K562 (cell line): ENCODE results near the gene SCFD1.

ENCODE experiments used
- CBX2 ChIP-seq: fragments of 200-600 bp; sonication (generic); IDR thresholded peaks from one replicate; pipeline ENCODE4 v1.6.1; 2012; ENCODE audit warnings: mild to moderate bottlenecking, low read length, inconsistent platforms; ENCODE audit not compliant: insufficient read depth, poor library complexity, severe bottlenecking
- TEAD4 ChIP-seq, 2 experiments: sonication (generic) in 1 of 2; formaldehyde crosslinking in 1 of 2; IDR thresholded peaks; 2 replicates each; pipeline versions ENCODE4 v1.6.1 to v1.8.0; 2012 to 2022; ENCODE audit warnings: borderline replicate concordance in 1 of 2, inconsistent platforms in 1 of 2, low read length in 1 of 2, mild to moderate bottlenecking in 1 of 2, missing genetic modification reagents in 1 of 2
- TF ChIP-seq, protein P1 (sequence below), 3 experiments: IDR thresholded peaks in 2 of 3; conservative IDR thresholded peaks in 1 of 3; 2 replicates each; pipeline ENCODE4 v1.5.1; 2011 to 2012; ENCODE audit warnings: low read length in 3 of 3, mild to moderate bottlenecking in 3 of 3, control low read depth in 2 of 3, improper control_type of control experiment in 1 of 3, inconsistent platforms in 1 of 3, low read depth in 1 of 3, mixed read lengths in 1 of 3, moderate library complexity in 1 of 3; ENCODE audit not compliant: insufficient read depth in 2 of 3

DNA sequence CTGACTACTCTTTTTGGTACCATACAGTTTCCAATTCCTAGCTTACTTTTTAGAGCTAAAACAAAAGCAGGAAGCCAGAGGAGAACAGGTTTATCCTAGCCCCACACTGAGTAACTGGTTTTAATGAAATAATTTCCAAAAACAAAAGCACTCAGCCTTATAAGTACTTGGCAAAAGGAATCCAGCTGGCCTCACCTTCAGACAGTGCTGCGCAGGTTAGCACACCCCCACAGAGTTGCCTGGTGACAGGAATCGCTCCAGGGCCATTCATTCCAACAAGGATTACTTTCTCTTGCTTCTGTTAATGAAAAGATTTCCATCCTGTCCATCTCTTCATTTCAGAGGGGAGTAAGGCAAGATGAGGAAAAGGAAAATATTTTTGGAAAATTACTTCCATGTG is 84.6 kb downstream of the SCFD1 start:
- no peak for TF ChIP-seq TEAD4 (IDR thresholded peaks at IDR 0.05; ENCODE audit: low read length)
- no peak for TF ChIP-seq TEAD4 (CRISPR knock-in tag; IDR thresholded peaks at IDR 0.05; ENCODE audit: borderline replicate concordance)
- TF ChIP-seq, protein P1, sequence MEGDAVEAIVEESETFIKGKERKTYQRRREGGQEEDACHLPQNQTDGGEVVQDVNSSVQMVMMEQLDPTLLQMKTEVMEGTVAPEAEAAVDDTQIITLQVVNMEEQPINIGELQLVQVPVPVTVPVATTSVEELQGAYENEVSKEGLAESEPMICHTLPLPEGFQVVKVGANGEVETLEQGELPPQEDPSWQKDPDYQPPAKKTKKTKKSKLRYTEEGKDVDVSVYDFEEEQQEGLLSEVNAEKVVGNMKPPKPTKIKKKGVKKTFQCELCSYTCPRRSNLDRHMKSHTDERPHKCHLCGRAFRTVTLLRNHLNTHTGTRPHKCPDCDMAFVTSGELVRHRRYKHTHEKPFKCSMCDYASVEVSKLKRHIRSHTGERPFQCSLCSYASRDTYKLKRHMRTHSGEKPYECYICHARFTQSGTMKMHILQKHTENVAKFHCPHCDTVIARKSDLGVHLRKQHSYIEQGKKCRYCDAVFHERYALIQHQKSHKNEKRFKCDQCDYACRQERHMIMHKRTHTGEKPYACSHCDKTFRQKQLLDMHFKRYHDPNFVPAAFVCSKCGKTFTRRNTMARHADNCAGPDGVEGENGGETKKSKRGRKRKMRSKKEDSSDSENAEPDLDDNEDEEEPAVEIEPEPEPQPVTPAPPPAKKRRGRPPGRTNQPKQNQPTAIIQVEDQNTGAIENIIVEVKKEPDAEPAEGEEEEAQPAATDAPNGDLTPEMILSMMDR (IDR thresholded peaks at IDR 0.05 in 2 of 3, conservative IDR thresholded peaks at IDR 0.05 in 1 of 3; ENCODE audit: insufficient read depth in 2 of 3, low read depth in 1 of 3, low read length in 3 of 3) = no peak
- no peak for TF ChIP-seq CBX2
